Measurements from ENCODE around the gene ALAD. TPM values are rescaled to one million over a fixed set of nuclear protein-coding genes. Genes with fewer than 3 reads are reported as not detected.

Gene ALAD
- total RNA-seq, 2 donors from 2014 or later: 19.3 to 21.8 TPM

DNA sequence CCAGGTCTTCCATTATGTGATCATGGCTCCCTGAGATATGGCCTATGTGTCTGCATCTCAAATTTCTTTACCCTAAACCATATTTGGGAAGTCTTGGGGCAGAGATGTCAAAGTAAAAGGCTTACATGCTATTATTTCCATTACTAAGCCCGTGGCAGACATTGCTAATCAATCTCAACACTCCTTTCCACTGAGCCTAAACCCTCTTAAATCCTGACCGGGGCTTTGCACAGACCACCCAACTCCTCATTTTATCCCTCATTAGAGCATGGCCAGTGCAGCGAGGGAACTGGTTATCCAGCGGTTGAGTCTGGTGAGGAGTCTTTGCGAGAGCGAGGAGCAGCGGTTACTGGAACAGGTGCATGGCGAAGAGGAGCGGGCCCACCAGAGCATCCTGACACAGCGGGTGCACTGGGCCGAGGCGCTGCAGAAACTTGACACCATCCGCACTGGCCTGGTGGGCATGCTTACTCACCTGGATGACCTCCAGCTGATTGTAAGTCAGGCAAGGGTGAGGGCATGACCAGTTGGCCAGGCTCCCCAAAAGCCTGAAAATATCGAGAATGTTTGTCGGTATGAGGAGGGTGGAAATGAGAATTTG is 40.7 kb downstream of the ALAD start:
- no peak overlapping the region for H3K27ac Mint-ChIP-seq
- H3K27me3 Mint-ChIP-seq: peaks cover 31% of the 10 kb centered on the region
- no peaks in the 10 kb centered on the region for H3K9me3 ChIP-seq (ENCODE audit: control insufficient read depth, low read length, poor library complexity, severe bottlenecking)
- ATAC-seq: no peak
- peaks cover 2% of the 10 kb centered on the region for H3K36me3 Mint-ChIP-seq (ENCODE audit: low read depth)
- DNase-seq: no peak
- peaks cover 10% of the 10 kb centered on the region for H3K4me1 Mint-ChIP-seq
- no peak overlapping the region for H3K4me3 Mint-ChIP-seq

DNA sequence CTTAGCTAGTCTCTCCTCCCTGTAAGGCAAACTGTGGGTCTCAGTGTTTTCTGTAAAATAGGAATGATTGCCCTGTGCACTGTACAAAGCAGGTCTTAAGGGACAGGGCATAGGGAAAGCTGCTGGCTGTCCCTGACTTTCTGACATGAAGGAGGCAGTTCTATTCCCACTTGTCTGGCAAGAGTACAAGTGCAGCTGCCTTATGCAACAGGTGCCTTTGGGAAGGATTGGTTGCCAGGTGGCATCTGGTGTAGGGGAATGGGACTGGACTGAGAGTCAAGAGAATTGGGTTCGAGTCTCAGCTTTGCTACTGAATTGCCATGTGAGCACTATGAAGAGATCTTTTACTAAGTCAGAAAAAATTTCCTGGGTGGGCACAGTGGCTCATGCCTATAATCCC is 41.7 kb downstream of the ALAD start:
- Mint-ChIP-seq H3K27ac (no peak overlapping the region), H3K36me3 (ENCODE audit: low read depth) (peaks cover 2% of the 10 kb centered on the region), H3K27me3 (peaks cover 33% of the 10 kb centered on the region), H3K4me3 (no peak overlapping the region), H3K4me1 (peaks cover 10% of the 10 kb centered on the region)
- ATAC-seq (no peak), DNase-seq (no peak)
- no peaks in the 10 kb centered on the region for H3K9me3 ChIP-seq (ENCODE audit: control insufficient read depth, low read length, poor library complexity, severe bottlenecking)

DNA sequence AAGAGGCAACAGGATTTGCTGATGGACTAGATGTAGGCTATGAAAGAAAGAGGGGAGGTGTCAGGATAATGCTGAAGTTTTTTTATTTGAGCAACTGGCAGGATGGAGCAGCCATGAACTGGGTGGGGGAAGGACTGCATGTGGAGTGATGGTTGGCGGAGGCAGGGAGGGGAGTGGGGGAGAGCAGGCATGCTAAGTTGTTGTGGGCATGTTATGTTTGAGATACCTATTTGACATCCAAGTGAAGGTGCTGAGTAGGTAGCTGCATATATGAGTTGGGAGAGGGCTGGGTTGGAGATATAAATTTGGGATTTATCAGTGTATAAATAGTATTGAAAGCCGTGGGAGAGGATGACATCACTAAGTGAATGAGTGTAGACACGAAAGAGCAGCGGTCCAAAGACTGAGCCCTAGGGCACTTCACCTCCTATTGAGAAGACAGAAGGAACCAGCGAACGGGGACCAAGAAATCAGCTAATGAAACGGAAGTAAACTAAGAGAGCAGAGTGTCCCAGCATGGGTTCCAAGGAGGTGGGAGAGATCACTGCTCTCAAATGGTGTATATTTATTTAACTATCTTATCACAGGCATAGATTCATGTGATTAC is 44.3 kb downstream of the ALAD start:
- no peak overlapping the region for H3K4me3 Mint-ChIP-seq
- ATAC-seq: no peak
- no peaks in the 10 kb centered on the region for H3K9me3 ChIP-seq (ENCODE audit: control insufficient read depth, low read length, poor library complexity, severe bottlenecking)
- H3K36me3 Mint-ChIP-seq (ENCODE audit: low read depth): peaks cover 7% of the 10 kb centered on the region
- peaks cover 51% of the 10 kb centered on the region for H3K27me3 Mint-ChIP-seq
- H3K4me1 Mint-ChIP-seq: peaks cover 8% of the 10 kb centered on the region
- DNase-seq: no peak
- H3K27ac Mint-ChIP-seq: no peak overlapping the region

DNA sequence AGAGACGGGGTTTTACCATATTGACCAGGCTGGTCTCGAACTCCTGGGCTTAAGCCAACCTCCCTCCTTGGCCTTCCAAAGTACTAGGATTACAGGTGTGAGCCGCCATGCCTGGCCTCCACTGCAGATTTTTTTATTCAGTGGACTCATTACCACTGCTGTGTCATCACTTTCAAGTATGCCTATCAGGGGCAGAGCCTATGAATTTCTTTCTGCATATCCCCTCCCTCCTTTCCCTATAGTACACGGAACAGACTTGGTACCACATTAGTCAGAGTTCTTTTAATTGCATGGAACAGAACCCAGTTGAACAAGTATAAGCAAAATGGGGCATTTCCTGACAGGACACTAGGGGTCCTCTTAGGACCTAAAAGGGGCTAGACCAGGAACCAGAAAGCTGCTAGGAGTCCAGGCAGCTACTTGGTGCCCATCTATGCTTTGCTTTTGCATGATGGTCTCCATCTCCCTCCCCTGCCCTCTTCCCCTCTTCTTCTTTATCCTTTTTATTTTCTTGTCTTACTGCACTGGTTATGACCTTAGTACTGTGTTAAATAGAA is 46.0 kb downstream of the ALAD start:
- peaks cover 59% of the 10 kb centered on the region for H3K27me3 Mint-ChIP-seq
- peaks cover 11% of the 10 kb centered on the region for H3K4me1 Mint-ChIP-seq
- H3K9me3 ChIP-seq (ENCODE audit: control insufficient read depth, low read length, poor library complexity, severe bottlenecking): no peaks in the 10 kb centered on the region
- DNase-seq (no peak), ATAC-seq (no peak)
- peaks cover 4% of the 10 kb centered on the region for H3K36me3 Mint-ChIP-seq (ENCODE audit: low read depth)
- H3K4me3 Mint-ChIP-seq: no peak overlapping the region
- no peak overlapping the region for H3K27ac Mint-ChIP-seq

DNA sequence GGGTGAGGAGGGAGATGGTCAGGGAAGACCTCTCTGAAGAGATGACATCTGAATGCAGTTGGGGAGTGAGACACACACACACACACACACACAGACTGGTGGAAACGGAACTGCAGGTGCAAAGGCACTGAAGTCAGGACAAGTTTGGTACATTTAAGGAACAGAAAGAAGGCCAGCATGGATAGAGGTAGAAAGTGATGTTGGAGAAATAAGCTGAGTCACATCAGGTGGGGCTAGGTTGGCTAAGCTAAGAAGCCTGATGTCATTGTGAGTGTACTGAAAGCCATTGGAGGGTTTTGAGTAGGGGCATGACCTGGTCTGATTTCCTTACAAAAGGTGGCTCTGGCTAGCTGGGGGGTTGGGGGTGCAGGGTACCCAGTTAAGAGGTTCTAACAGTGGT is 48.7 kb downstream of the ALAD start:
- DNase-seq: no peak
- H3K27me3 Mint-ChIP-seq: peaks cover 56% of the 10 kb centered on the region
- no peak for ATAC-seq
- peaks cover 12% of the 10 kb centered on the region for H3K4me1 Mint-ChIP-seq
- no peak overlapping the region for H3K4me3 Mint-ChIP-seq
- H3K27ac Mint-ChIP-seq: no peak overlapping the region
- H3K9me3 ChIP-seq (ENCODE audit: control insufficient read depth, low read length, poor library complexity, severe bottlenecking): no peaks in the 10 kb centered on the region
- peaks cover 4% of the 10 kb centered on the region for H3K36me3 Mint-ChIP-seq (ENCODE audit: low read depth)

DNA sequence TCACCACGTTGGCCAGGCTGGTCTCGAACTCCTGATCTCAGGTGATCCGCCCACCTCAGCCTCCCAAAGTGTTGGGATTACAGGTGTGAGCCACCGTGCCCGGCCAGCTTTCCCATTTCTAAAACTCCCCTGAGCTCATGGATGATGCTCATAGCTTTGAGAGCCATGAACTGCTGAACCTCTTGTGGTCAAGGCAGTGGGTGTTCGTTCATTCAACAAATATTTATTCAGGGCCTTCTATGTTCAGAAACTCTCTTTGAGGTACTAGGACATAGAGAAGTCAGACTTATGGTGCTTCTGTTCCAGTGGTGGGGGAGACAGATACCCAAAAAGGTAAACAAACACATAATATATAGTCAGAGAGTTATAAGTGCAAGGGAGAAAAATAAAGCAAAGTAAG is 49.1 kb downstream of the ALAD start:
- Mint-ChIP-seq H3K27ac (no peak overlapping the region), H3K27me3 (peaks cover 55% of the 10 kb centered on the region), H3K4me1 (peaks cover 12% of the 10 kb centered on the region), H3K36me3 (ENCODE audit: low read depth) (peaks cover 4% of the 10 kb centered on the region), H3K4me3 (no peak overlapping the region)
- no peak for DNase-seq
- no peaks in the 10 kb centered on the region for H3K9me3 ChIP-seq (ENCODE audit: control insufficient read depth, low read length, poor library complexity, severe bottlenecking)
- ATAC-seq: no peak

DNA sequence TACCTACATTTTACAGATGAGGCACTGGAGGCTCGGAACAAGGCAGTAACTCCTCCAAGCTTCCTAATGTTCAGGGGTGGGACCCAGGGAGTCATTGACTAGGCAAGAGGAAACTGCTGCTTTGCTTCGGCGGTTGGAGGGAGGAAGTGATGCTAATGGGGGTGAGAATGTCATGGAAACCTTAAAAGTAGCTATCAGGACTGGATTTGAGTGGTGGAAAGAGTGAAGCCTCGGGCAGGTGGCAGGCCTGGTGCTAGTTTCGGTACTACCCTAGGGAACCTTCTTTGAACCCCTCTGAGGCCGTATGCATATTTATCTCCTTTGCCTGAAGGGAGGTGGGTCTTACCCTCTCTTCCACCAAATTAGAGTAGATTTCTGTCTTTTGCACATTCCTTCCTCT is 50.1 kb downstream of the ALAD start:
- H3K27ac Mint-ChIP-seq: peak overlapping the region; percentile 37
- peak overlapping the region; percentile 77 for H3K4me3 Mint-ChIP-seq
- peaks cover 45% of the 10 kb centered on the region for H3K27me3 Mint-ChIP-seq
- H3K36me3 Mint-ChIP-seq (ENCODE audit: low read depth): peaks cover 4% of the 10 kb centered on the region
- ATAC-seq: peak; percentile 38
- peaks cover 10% of the 10 kb centered on the region for H3K4me1 Mint-ChIP-seq
- DNase-seq: no peak
- no peaks in the 10 kb centered on the region for H3K9me3 ChIP-seq (ENCODE audit: control insufficient read depth, low read length, poor library complexity, severe bottlenecking)

DNA sequence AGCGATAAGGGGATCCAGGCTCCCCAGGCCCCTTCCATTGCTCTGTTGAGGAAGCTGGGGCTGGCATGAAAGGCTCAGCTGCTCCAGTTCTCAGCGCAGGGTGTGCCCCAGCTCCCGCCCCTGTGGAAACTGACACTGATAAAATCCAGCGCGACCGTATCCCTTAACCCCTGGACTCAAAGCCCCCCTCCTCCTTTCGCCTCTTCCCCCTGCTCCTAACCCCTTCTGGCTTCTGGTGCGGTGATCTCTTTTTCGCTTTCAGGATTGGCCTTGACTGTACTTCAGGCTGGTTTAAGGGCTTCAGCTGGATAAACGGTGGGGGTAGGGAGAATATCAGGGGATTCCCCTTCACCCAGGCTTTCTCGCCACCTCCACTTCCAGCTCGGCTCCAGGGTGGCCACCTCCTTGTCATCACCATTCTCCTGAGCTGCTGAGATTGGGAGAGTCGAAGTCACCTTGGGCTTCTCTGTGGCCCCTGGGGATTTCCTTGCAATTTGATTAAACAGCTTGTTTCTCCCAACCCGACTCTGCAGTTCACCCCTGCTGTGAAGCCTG is 50.9 kb downstream of the ALAD start:
- peaks cover 4% of the 10 kb centered on the region for H3K36me3 Mint-ChIP-seq (ENCODE audit: low read depth)
- DNase-seq: no peak

DNA sequence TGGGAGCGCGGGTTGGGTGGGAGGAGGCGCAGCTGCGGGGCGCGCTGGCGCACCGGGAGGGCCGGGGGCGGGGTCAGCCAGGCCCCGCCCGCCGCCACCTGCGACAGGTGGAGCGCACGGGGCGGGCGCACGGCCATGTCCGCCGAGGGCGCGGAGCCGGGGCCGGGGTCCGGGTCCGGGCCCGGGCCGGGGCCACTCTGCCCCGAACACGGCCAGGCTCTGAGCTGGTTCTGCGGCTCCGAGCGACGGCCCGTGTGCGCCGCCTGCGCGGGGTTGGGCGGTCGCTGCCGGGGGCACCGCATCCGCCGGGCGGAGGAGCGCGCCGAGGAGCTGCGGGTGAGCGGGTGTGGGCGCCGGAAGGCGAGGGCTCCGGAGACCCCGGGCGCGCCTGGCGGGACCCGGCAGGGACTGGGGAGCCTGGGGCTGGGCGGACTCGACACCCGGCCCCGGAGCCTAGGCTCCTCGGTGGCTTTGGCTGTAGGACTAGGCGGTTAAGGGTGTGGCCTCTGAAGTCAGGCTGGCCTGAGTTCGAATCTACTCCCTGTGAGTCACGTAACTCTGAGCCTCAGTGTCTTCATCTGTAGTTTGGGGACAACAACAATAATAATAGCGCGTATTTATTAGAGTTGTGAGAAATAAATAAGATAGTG is 51.5 kb downstream of the ALAD start, which contains the start of gene BSPRY:
Gene BSPRY (plus strand): TSS at position 97 of the 650 bp plus-strand sequence. CDS start 39 bp downstream, at position 136.
- peak in 2 of 3 donors; percentile 17 to 23 for DNase-seq
- no peaks in the 10 kb centered on the region for H3K9me3 ChIP-seq (ENCODE audit: control insufficient read depth, low read length, poor library complexity, severe bottlenecking)
- peaks cover 10% of the 10 kb centered on the region for H3K4me1 Mint-ChIP-seq
- H3K4me3 Mint-ChIP-seq: peak within 1 kb of the TSS; percentile 85
- H3K36me3 Mint-ChIP-seq (ENCODE audit: low read depth): peaks cover 4% of the 10 kb centered on the region
- ATAC-seq: peak; percentile 74
- H3K27ac Mint-ChIP-seq: peak within 1 kb of the TSS; percentile 37
- H3K27me3 Mint-ChIP-seq: peaks cover 37% of the 10 kb centered on the region

More for the DNA sequence above, 50.9 kb downstream of the ALAD start:
- Mint-ChIP-seq H3K4me3 (peak overlapping the region; percentile 77), H3K27ac (peak overlapping the region; percentile 37), H3K4me1 (peaks cover 10% of the 10 kb centered on the region), H3K27me3 (peaks cover 37% of the 10 kb centered on the region)
- H3K9me3 ChIP-seq (ENCODE audit: control insufficient read depth, low read length, poor library complexity, severe bottlenecking): no peaks in the 10 kb centered on the region
- ATAC-seq: peak; percentile 17

DNA sequence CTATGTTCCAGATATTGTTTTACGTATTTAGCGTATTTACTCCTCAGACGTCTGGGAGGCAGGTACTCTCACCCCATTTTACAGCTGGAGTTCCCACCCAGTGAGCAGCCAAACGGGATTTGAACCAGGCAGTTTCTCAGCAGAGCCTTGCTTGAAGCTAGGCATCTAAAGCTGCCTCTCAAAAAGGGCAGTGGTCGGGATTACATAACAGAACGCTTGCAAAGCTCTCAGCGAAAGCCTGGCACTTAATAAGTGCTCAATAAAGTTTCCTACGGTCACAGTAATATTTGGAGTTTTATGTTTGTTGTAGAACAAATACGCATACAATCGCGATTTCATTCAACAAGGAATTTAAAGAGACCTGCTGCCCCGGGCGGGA is 52.0 kb downstream of the ALAD start:
- H3K27ac Mint-ChIP-seq: no peak overlapping the region
- ATAC-seq (no peak), DNase-seq (no peak)
- H3K4me1 Mint-ChIP-seq: peaks cover 10% of the 10 kb centered on the region
- H3K36me3 Mint-ChIP-seq (ENCODE audit: low read depth): peaks cover 4% of the 10 kb centered on the region
- H3K9me3 ChIP-seq (ENCODE audit: control insufficient read depth, low read length, poor library complexity, severe bottlenecking): no peaks in the 10 kb centered on the region
- peaks cover 35% of the 10 kb centered on the region for H3K27me3 Mint-ChIP-seq
- H3K4me3 Mint-ChIP-seq: peak overlapping the region; percentile 85

DNA sequence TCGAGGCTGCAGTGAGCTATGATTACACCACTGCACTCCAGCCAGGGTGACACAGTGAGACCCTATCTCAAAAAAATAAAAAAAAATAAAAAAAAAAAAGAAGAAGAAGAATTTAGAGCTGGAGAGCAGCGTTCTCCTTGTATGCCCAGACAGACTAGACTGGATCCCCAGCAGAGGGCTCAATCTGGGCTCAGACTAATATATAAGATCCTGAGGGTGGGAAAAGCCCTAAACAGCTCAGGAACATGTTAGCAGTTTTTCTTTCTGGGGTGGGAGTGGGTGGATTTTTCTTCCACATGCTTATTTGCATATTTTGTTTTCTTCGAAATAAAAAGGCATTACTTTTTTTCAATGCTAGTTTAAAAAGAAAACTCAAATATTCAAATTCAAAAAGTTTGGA is 52.6 kb downstream of the ALAD start:
- ATAC-seq (no peak), DNase-seq (no peak)
- H3K4me3 Mint-ChIP-seq: no peak overlapping the region
- no peaks in the 10 kb centered on the region for H3K9me3 ChIP-seq (ENCODE audit: control insufficient read depth, low read length, poor library complexity, severe bottlenecking)
- peaks cover 4% of the 10 kb centered on the region for H3K36me3 Mint-ChIP-seq (ENCODE audit: low read depth)
- H3K27me3 Mint-ChIP-seq: peaks cover 31% of the 10 kb centered on the region
- H3K4me1 Mint-ChIP-seq: peaks cover 10% of the 10 kb centered on the region
- H3K27ac Mint-ChIP-seq: no peak overlapping the region

DNA sequence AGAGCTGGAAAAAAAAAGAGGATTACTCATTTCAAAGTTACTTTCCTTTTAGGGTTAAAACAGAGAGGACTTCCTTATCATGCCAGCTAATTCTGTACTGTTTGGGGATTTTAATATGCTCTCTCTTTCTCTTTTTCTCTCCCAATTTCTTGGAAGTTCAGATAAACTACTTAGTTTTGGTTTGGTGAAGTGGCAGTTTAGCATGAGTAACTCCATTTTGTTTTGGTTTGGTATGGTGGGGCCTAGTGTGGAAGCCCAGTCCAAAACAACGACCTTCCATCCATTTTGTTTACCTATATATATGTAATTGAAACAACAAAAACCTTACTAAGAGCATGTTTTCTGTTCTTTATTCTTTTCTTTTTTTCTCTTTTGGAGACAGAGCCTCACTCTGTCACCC is 55.4 kb downstream of the ALAD start:
- Mint-ChIP-seq H3K27me3 (peaks cover 7% of the 10 kb centered on the region), H3K27ac (no peak overlapping the region), H3K4me3 (no peak overlapping the region), H3K36me3 (ENCODE audit: low read depth) (no peaks in the 10 kb centered on the region), H3K4me1 (peaks cover 10% of the 10 kb centered on the region)
- ATAC-seq (no peak), DNase-seq (no peak)
- no peaks in the 10 kb centered on the region for H3K9me3 ChIP-seq (ENCODE audit: control insufficient read depth, low read length, poor library complexity, severe bottlenecking)

DNA sequence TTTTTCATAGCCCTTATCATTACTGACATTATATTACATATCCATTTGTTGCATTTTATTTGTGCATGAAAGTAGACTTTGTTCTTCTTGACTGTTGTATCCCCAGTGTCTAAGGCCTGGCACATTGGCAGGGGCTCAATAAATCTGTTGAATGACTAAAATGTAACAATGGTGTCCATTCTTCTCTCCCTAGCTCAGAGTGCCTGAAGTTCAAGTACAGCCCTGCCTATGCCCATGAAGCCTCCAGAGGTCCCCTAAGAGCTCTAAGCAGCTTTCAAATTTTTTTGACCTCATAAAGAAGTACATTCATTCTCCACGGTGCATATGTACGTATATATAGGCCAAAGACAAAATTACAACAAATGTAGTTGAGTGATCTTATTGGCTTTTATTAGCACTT is 55.9 kb downstream of the ALAD start:
- Mint-ChIP-seq H3K36me3 (ENCODE audit: low read depth) (no peaks in the 10 kb centered on the region), H3K4me3 (no peak overlapping the region), H3K27me3 (peaks cover 2% of the 10 kb centered on the region), H3K27ac (no peak overlapping the region), H3K4me1 (peaks cover 9% of the 10 kb centered on the region)
- no peaks in the 10 kb centered on the region for H3K9me3 ChIP-seq (ENCODE audit: control insufficient read depth, low read length, poor library complexity, severe bottlenecking)
- ATAC-seq: no peak
- no peak for DNase-seq
